Endothelial cell of umbilical vein (primary cell): ENCODE measurements around the gene RELCH. TPM values are rescaled to one million over a fixed set of nuclear protein-coding genes. Genes with fewer than 3 reads are reported as not detected.

Experiments used
- BruUV-seq: library from RNA; stranded (reverse); fragments of 400-500 nt; replicated peaks from 2 replicates; lab custom pipeline; 2021; lab: Mats Ljungman, UMichigan
- CTCF ChIA-PET: fragments of 300-600, 350-600 bp; sonication (Branson Sonifier 250); formaldehyde crosslinking; loops from one replicate; lab custom pipeline; 2021; ENCODE audit warnings: antibody characterized with exemption, inconsistent platforms; lab: Charles Lee
- POLR2A ChIA-PET: fragments of 300-600, 350-600 bp; sonication (Branson Sonifier 250); formaldehyde crosslinking; loops from one replicate; lab custom pipeline; 2021; ENCODE audit warnings: antibody characterized with exemption, inconsistent platforms; lab: Charles Lee
- DNase-seq: peaks from one replicate; pipeline ENCODE4 v3.0.0-alpha.2; 2011; ENCODE audit warnings: low read depth, low spot score
- FAIRE-seq: peaks from 2 replicates; lab custom pipeline; 2011; peaks lifted over from hg19 to GRCh38; lab: Jason Lieb, UNC
- H2AFZ ChIP-seq: 2 replicates; pipeline ENCODE4 v1.6.0; 2012; ENCODE audit warnings: low read depth, low read length, control low read depth, inconsistent platforms
- H3K27ac ChIP-seq: 2 replicates; pipeline ENCODE4 v1.5.1; 2011; ENCODE audit warnings: low read depth, mild to moderate bottlenecking, control low read depth, low read length, moderate library complexity; ENCODE audit not compliant: insufficient read depth
- H3K27me3 ChIP-seq, 2 experiments: 2 replicates each; pipeline versions ENCODE4 v1.6.0 to v1.6.1; 2011; ENCODE audit warnings: low read length in 2 of 2, mixed read lengths in 1 of 2; ENCODE audit not compliant: control insufficient read depth in 2 of 2, insufficient read depth in 2 of 2
- H3K36me3 ChIP-seq, 2 experiments: 2 replicates in 1 of 2; 3 replicates in 1 of 2; pipeline ENCODE4 v1.5.1; 2011; ENCODE audit warnings: low read length in 2 of 2, mild to moderate bottlenecking in 1 of 2, moderate library complexity in 1 of 2; ENCODE audit not compliant: control insufficient read depth in 2 of 2, insufficient read depth in 2 of 2; ENCODE audit errors: extremely low read depth in 1 of 2
- H3K4me1 ChIP-seq: 3 replicates; pipeline ENCODE4 v1.5.1; 2011; ENCODE audit warnings: mild to moderate bottlenecking, low read length; ENCODE audit not compliant: control insufficient read depth, insufficient read depth; ENCODE audit errors: extremely low read depth
- H3K4me2 ChIP-seq: 2 replicates; pipeline ENCODE4 v1.6.1; 2011; ENCODE audit warnings: low read length, control low read depth, mixed read lengths; ENCODE audit not compliant: insufficient read depth
- H3K4me3 ChIP-seq, 3 experiments: fragments of 200-600 bp in 1 of 3; sonication (generic), shearing (Covaris generic) in 1 of 3; replicated peaks in 1 of 3; 2 replicates each; pipeline ENCODE4 v1.5.1; 2011 to 2016; ENCODE audit warnings: control low read depth in 3 of 3, low read length in 3 of 3, mild to moderate bottlenecking in 2 of 3, inconsistent platforms in 1 of 3, low read depth in 1 of 3, moderate library complexity in 1 of 3; ENCODE audit not compliant: insufficient read depth in 1 of 3
- H3K79me2 ChIP-seq: 2 replicates; pipeline ENCODE4 v1.6.0; 2012; ENCODE audit warnings: low read length, inconsistent platforms; ENCODE audit not compliant: control insufficient read depth, insufficient read depth
- H3K9ac ChIP-seq: replicated peaks from 2 replicates; pipeline ENCODE3; 2011; ENCODE audit warnings: low read length, control low read depth; ENCODE audit not compliant: insufficient read depth; ENCODE audit errors: extremely low read depth
- H3K9me1 ChIP-seq: replicated peaks from 3 replicates; pipeline ENCODE4 v1.6.0; 2011; ENCODE audit warnings: mild to moderate bottlenecking, low read length; ENCODE audit not compliant: control insufficient read depth, insufficient read depth; ENCODE audit errors: extremely low read depth
- H3K9me3 ChIP-seq: replicated peaks from 2 replicates; pipeline ENCODE4 v1.5.1; 2012; ENCODE audit warnings: low read length, inconsistent platforms; ENCODE audit not compliant: control insufficient read depth, insufficient read depth
- H4K20me1 ChIP-seq: replicated peaks from 2 replicates; pipeline ENCODE3; 2011; ENCODE audit warnings: mild to moderate bottlenecking, low read length; ENCODE audit not compliant: control insufficient read depth, insufficient read depth; ENCODE audit errors: extremely low read depth
- EZH2 ChIP-seq: IDR thresholded peaks from 2 replicates; pipeline ENCODE4 v1.6.1; 2012; ENCODE audit warnings: borderline replicate concordance, low read depth, mild to moderate bottlenecking, moderate library complexity, low read length, inconsistent platforms; ENCODE audit not compliant: severe bottlenecking
- FOS ChIP-seq: IDR thresholded peaks from 2 replicates; pipeline ENCODE4 v1.6.1; 2011; ENCODE audit warnings: mild to moderate bottlenecking, low read length, moderate library complexity, borderline replicate concordance; ENCODE audit not compliant: insufficient read depth
- GATA2 ChIP-seq: IDR thresholded peaks from 2 replicates; pipeline ENCODE4 v1.7.0; 2011; ENCODE audit warnings: low read depth, mild to moderate bottlenecking, moderate library complexity, mixed read lengths, low read length; ENCODE audit not compliant: insufficient read length, insufficient read depth
- JUN ChIP-seq: IDR thresholded peaks from 2 replicates; pipeline ENCODE4 v1.6.1; 2011; ENCODE audit warnings: borderline replicate concordance, low read depth; ENCODE audit not compliant: insufficient read length, insufficient read depth
- MAX ChIP-seq: IDR thresholded peaks from 2 replicates; pipeline ENCODE4 v1.6.1; 2011; ENCODE audit not compliant: insufficient read depth, insufficient read length
- MYC ChIP-seq: IDR thresholded peaks from one replicate; pipeline ENCODE4 v1.6.1; 2011; ENCODE audit warnings: mild to moderate bottlenecking, low read depth, low read length
- POLR2A ChIP-seq: IDR thresholded peaks from 2 replicates; pipeline ENCODE4 v1.6.1; 2012; ENCODE audit warnings: low read depth, mild to moderate bottlenecking, control low read depth, low read length
- POLR2AphosphoS5 ChIP-seq: IDR thresholded peaks from 2 replicates; pipeline ENCODE4 v1.6.1; 2012; ENCODE audit warnings: low read depth, mild to moderate bottlenecking, control low read depth, low read length, moderate library complexity; ENCODE audit not compliant: insufficient read depth
- dilution Hi-C: fragments of 300-500 bp; cut with MboI; formaldehyde crosslinking; loops from one replicate; pipeline ENCODE4 v1.15.0; 2019; ENCODE audit warnings: low sequenced_read_pairs; ENCODE audit not compliant: extremely low pct_ligation_motif_present
- intact Hi-C: fragments of 100-400 bp; cut with micrococcal nuclease; formaldehyde crosslinking; loops from one replicate; pipeline ENCODE4 v1.10.0; 2022
- polyA plus RNA-seq, 4 experiments: library from polyadenylated mRNA; depleted of rRNA in 3 of 4; stranded (reverse) in 3 of 4; unstranded in 1 of 4; fragments of >200 nt; gene quantifications; 2 replicates each; pipeline versions ENCODE4 v1.2.1 to v1.2.3, GENCODE V29; 2011 to 2012; ENCODE audit warnings: missing spikeins in 1 of 4
- total RNA-seq: library from RNA; stranded (reverse); gene quantifications from 2 replicates; pipeline ENCODE4 v1.2.3, GENCODE V29; 2021
- TF ChIP-seq, protein P1 (sequence below), 2 donors: IDR thresholded peaks; 1 replicate in 1 of 2; 2 replicates in 1 of 2; pipeline ENCODE4 v1.5.1; 2011; ENCODE audit warnings: low read length in 2 of 2, mild to moderate bottlenecking in 2 of 2, moderate library complexity in 2 of 2, control low read depth in 1 of 2, inconsistent platforms in 1 of 2, low read depth in 1 of 2; ENCODE audit not compliant: insufficient read depth in 1 of 2; ENCODE audit errors: extremely low read depth in 1 of 2

The RELCH gene
- total and polyA plus RNA-seq, 2 donors (not counting 3 experiments of a cell fraction or from before 2014, with no cell fraction given) = 6.6 to 25.2 TPM

DNA sequence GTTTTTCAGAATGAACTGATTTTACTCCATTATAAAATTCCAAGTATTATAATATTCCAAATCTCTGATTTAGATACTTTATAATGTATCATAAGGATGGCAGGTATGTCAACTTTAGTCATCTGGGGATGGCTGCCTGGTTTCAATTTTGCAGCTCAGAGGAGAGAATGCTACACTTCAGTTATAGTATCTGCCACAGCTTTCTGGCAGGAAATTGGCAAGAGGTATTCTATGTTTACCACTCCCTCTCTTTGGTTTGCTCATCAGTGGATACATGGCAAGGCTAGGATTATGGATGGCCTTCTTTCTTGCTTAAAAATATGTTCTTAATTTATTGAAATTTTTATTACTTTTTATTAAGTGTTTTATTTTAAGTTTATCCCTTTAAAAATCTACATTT, 71.0 kb downstream of the RELCH start:
- Histone ChIP-seq H3K4me2 (no peak overlapping the region), H3K4me1 (no peaks in the 10 kb centered on the region), H3K36me3 (peaks cover 0 to 27% of the 10 kb centered on the region in 2 experiments), H3K9me3 (no peaks in the 10 kb centered on the region), H3K79me2 (no peaks in the 10 kb centered on the region), H3K9me1 (no peaks in the 10 kb centered on the region), H3K27me3 (no peaks in the 10 kb centered on the region), H2AFZ (no peak overlapping the region), H3K27ac (no peak overlapping the region), H4K20me1 (no peaks in the 10 kb centered on the region), H3K4me3 (no peak overlapping the region), H3K9ac (no peak overlapping the region)
- intact Hi-C loops = no loop called here
- FAIRE-seq (no peak), DNase-seq (no peak)
- TF ChIP-seq JUN = no peak
- no peak for TF ChIP-seq EZH2
- TF ChIP-seq, protein P1, sequence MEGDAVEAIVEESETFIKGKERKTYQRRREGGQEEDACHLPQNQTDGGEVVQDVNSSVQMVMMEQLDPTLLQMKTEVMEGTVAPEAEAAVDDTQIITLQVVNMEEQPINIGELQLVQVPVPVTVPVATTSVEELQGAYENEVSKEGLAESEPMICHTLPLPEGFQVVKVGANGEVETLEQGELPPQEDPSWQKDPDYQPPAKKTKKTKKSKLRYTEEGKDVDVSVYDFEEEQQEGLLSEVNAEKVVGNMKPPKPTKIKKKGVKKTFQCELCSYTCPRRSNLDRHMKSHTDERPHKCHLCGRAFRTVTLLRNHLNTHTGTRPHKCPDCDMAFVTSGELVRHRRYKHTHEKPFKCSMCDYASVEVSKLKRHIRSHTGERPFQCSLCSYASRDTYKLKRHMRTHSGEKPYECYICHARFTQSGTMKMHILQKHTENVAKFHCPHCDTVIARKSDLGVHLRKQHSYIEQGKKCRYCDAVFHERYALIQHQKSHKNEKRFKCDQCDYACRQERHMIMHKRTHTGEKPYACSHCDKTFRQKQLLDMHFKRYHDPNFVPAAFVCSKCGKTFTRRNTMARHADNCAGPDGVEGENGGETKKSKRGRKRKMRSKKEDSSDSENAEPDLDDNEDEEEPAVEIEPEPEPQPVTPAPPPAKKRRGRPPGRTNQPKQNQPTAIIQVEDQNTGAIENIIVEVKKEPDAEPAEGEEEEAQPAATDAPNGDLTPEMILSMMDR (IDR thresholded peaks at IDR 0.05; ENCODE audit: extremely low read depth in 1 of 2, insufficient read depth in 1 of 2, low read depth in 1 of 2, low read length in 2 of 2) = no peak
- TF ChIP-seq MYC = no peak
- no peak for TF ChIP-seq MAX
- no peak for TF ChIP-seq GATA2
- no peak for TF ChIP-seq POLR2A
- no peak for TF ChIP-seq POLR2AphosphoS5
- no peak for TF ChIP-seq FOS
- CTCF ChIA-PET = interaction anchor here (0.7 to 2.1 kb wide), 3 partner anchors 11 to 58 kb away, joined by 3 to 5 read pairs (median 3); no protein-coding TSS in a partner anchor
- BruUV-seq = no TSS peak
- POLR2A ChIA-PET = no interaction called here
- dilution Hi-C loops = no loop called here
